ENCODE measurements around the gene GLUD1. TPM values are rescaled to one million over a fixed set of nuclear protein-coding genes. Genes with fewer than 3 reads are reported as not detected.
"Not testable (repeated sequence)": the region's sequence is repeated elsewhere in the genome, so short reads cannot be mapped to it uniquely, and the experiment has no call there.

GLUD1 gene
- polyA plus RNA-seq, 1 donor from 2014 or later: 107 TPM

- not testable (repeated sequence) for H3K79me2 ChIP-seq (replicated peaks; ENCODE audit: insufficient read depth, low read length); H4K20me1 ChIP-seq (ENCODE audit: insufficient read depth); H3K27me3 ChIP-seq (ENCODE audit: insufficient read depth, low read depth, low read length); H3K9me2 ChIP-seq (ENCODE audit: insufficient read depth, low read length); H3F3A ChIP-seq (ENCODE audit: insufficient read depth, low read length, poor library complexity, severe bottlenecking); H3K36me3 ChIP-seq (ENCODE audit: insufficient read depth, low read length); H3K9ac ChIP-seq (ENCODE audit: low read length); H3K4me2 ChIP-seq (ENCODE audit: low read length); H2AFZ ChIP-seq (ENCODE audit: low read depth, low read length); H3K27ac ChIP-seq (ENCODE audit: low read length); H3K4me3 ChIP-seq (ENCODE audit: low read length); H3K9me3 ChIP-seq (ENCODE audit: low read length)
Observed at GRCh38 chr10:87076421-87076820, 18.2 kb downstream of the GLUD1 start.

- peaks cover 3% of the 10 kb centered on the region for H3K36me3 ChIP-seq (ENCODE audit: insufficient read depth, low read length)
Observed at GRCh38 chr10:87072449-87072848, 22.2 kb downstream of the GLUD1 start.

More at GRCh38 chr10:87072449-87072848, 22.2 kb downstream of the GLUD1 start:
- Histone ChIP-seq H3K27me3 (ENCODE audit: insufficient read depth, low read depth, low read length) (no peaks in the 10 kb centered on the region), H3K79me2 (replicated peaks; ENCODE audit: insufficient read depth, low read length) (no peaks in the 10 kb centered on the region), H3K9me2 (ENCODE audit: insufficient read depth, low read length) (no peaks in the 10 kb centered on the region), H3K9me3 (ENCODE audit: low read length) (no peaks in the 10 kb centered on the region), H3K4me2 (ENCODE audit: low read length) (no peak overlapping the region), H3F3A (ENCODE audit: insufficient read depth, low read length, poor library complexity, severe bottlenecking) (no peaks in the 10 kb centered on the region), H3K9ac (ENCODE audit: low read length) (no peak overlapping the region), H2AFZ (ENCODE audit: low read depth, low read length) (no peak overlapping the region), H3K4me3 (ENCODE audit: low read length) (no peak overlapping the region), H3K27ac (ENCODE audit: low read length) (no peak overlapping the region), H4K20me1 (ENCODE audit: insufficient read depth) (no peaks in the 10 kb centered on the region)
- TF ChIP-seq REST (IDR thresholded peaks at IDR 0.05; ENCODE audit: borderline replicate concordance): no peak
- TF ChIP-seq RAD21 (conservative IDR thresholded peaks at IDR 0.05): no peak
- TF ChIP-seq CTCF (IDR thresholded peaks at IDR 0.05; ENCODE audit: poor library complexity, severe bottlenecking): no peak
- TF ChIP-seq EZH2 (IDR thresholded peaks at IDR 0.05; ENCODE audit: borderline replicate concordance, insufficient read depth, low read length, poor library complexity, severe bottlenecking): no peak
- no peak for TF ChIP-seq EP300 (conservative IDR thresholded peaks at IDR 0.05; ENCODE audit: poor library complexity, severe bottlenecking)
- TF ChIP-seq TAF1 (IDR thresholded peaks at IDR 0.05; ENCODE audit: low read depth): no peak
- TF ChIP-seq POLR2AphosphoS5 (IDR thresholded peaks at IDR 0.05): no peak
- no peak for TF ChIP-seq SMC3 (conservative IDR thresholded peaks at IDR 0.05; ENCODE audit: poor library complexity)
- no peak for TF ChIP-seq MXI1 (conservative IDR thresholded peaks at IDR 0.05; ENCODE audit: poor library complexity, severe bottlenecking)

Data from neural cell (in vitro differentiated cells).